Osteoblast (primary cell): ENCODE data around the gene CDH18. TPM values are rescaled to one million over a fixed set of nuclear protein-coding genes. Genes with fewer than 3 reads are reported as not detected.

Experiments
- DNase-seq: peaks from one replicate; pipeline ENCODE4 v3.0.0; 2011; ENCODE audit warnings: low spot score, mixed read lengths; ENCODE audit not compliant: insufficient read length; ENCODE audit errors: missing footprints
- H2AFZ ChIP-seq: 2 replicates; pipeline ENCODE4 v1.6.0; 2011; ENCODE audit warnings: mild to moderate bottlenecking, low read length
- H3K27ac ChIP-seq: 2 replicates; pipeline ENCODE4 v1.5.1; 2011; ENCODE audit warnings: mild to moderate bottlenecking, low read depth, low read length, moderate library complexity
- H3K27me3 ChIP-seq: 2 replicates; pipeline ENCODE4 v1.6.0; 2012; ENCODE audit warnings: mild to moderate bottlenecking, control low read depth, inconsistent platforms, low read length, moderate library complexity; ENCODE audit not compliant: insufficient read depth
- H3K36me3 ChIP-seq: 2 replicates; pipeline ENCODE4 v1.5.1; 2011; ENCODE audit warnings: mild to moderate bottlenecking, low read length, control low read depth, moderate library complexity; ENCODE audit not compliant: insufficient read depth
- H3K4me1 ChIP-seq: 2 replicates; pipeline ENCODE4 v1.5.1; 2011; ENCODE audit warnings: mild to moderate bottlenecking, low read length, control low read depth, moderate library complexity; ENCODE audit not compliant: insufficient read depth
- H3K4me2 ChIP-seq: 2 replicates; pipeline ENCODE4 v1.6.0; 2011; ENCODE audit warnings: mild to moderate bottlenecking, low read length; ENCODE audit not compliant: insufficient read depth
- H3K4me3 ChIP-seq: fragments of 200-600 bp; sonication (generic); 3 replicates; pipeline ENCODE4 v1.5.1; 2012; ENCODE audit warnings: mild to moderate bottlenecking, low read length, inconsistent platforms; ENCODE audit not compliant: insufficient read depth
- H3K79me2 ChIP-seq: 2 replicates; pipeline ENCODE4 v1.6.0; 2012; ENCODE audit warnings: mild to moderate bottlenecking, low read length, control low read depth, inconsistent platforms; ENCODE audit not compliant: insufficient read depth
- H3K9me3 ChIP-seq: 2 replicates; pipeline ENCODE4 v1.5.1; 2011; ENCODE audit warnings: low read depth, low read length, control low read depth
- H4K20me1 ChIP-seq: 2 replicates; pipeline ENCODE4 v1.6.0; 2012; ENCODE audit warnings: mild to moderate bottlenecking, low read length, control low read depth; ENCODE audit not compliant: insufficient read depth
- CTCF ChIP-seq: IDR thresholded peaks from 2 replicates; pipeline ENCODE4 v1.5.1; 2011; ENCODE audit warnings: mild to moderate bottlenecking, low read depth, low read length, moderate library complexity; ENCODE audit errors: extremely low read depth
- total RNA-seq: library from RNA; depleted of rRNA; stranded (reverse); fragments of >200 nt; gene quantifications from 2 replicates; pipeline ENCODE4 v1.2.3, GENCODE V29; 2012

CDH18 gene
- total RNA-seq, 1 donor = 0.36 TPM

- Histone ChIP-seq H3K4me1 (no peaks in the 10 kb centered on the region), H2AFZ (no peak overlapping the region), H3K4me2 (no peak overlapping the region), H3K27ac (no peak overlapping the region), H3K9me3 (peaks cover 7% of the 10 kb centered on the region), H4K20me1 (no peaks in the 10 kb centered on the region), H3K79me2 (no peaks in the 10 kb centered on the region), H3K36me3 (no peaks in the 10 kb centered on the region), H3K4me3 (no peak overlapping the region), H3K27me3 (no peaks in the 10 kb centered on the region)
- DNase-seq = no peak
- no peak for TF ChIP-seq CTCF
These were observed 121.9 kb downstream of the CDH18 start for GRCh38 chr5:19866090-19866450.

GRCh38 chr5:19865336-19866089 lies 122.5 kb downstream of the CDH18 start:
- Histone ChIP-seq H3K4me1 (no peaks in the 10 kb centered on the region), H3K36me3 (no peaks in the 10 kb centered on the region), H3K27me3 (no peaks in the 10 kb centered on the region), H4K20me1 (no peaks in the 10 kb centered on the region), H3K9me3 (peaks cover 5% of the 10 kb centered on the region), H3K4me3 (no peak overlapping the region), H3K27ac (no peak overlapping the region), H2AFZ (no peak overlapping the region), H3K79me2 (no peaks in the 10 kb centered on the region), H3K4me2 (no peak overlapping the region)
- TF ChIP-seq CTCF = no peak
- DNase-seq = no peak

- no peaks in the 10 kb centered on the region for H3K79me2 ChIP-seq
- H3K9me3 ChIP-seq = peaks cover 4% of the 10 kb centered on the region
- H2AFZ ChIP-seq = no peak overlapping the region
- no peaks in the 10 kb centered on the region for H3K27me3 ChIP-seq
- no peaks in the 10 kb centered on the region for H3K4me1 ChIP-seq
- no peak for TF ChIP-seq CTCF
- H3K4me3 ChIP-seq = no peak overlapping the region
- H3K36me3 ChIP-seq = no peaks in the 10 kb centered on the region
- H4K20me1 ChIP-seq = no peaks in the 10 kb centered on the region
- H3K4me2 ChIP-seq = no peak overlapping the region
- no peak overlapping the region for H3K27ac ChIP-seq
- no peak for DNase-seq
These were observed 125.3 kb downstream of the CDH18 start for GRCh38 chr5:19862711-19863110.

GRCh38 chr5:19859020-19859419 lies 129.0 kb downstream of the CDH18 start:
- H3K9me3 ChIP-seq = peaks cover 2% of the 10 kb centered on the region
- DNase-seq = no peak
- H3K36me3 ChIP-seq = no peaks in the 10 kb centered on the region
- no peak overlapping the region for H3K4me2 ChIP-seq
- no peaks in the 10 kb centered on the region for H3K79me2 ChIP-seq
- H3K4me1 ChIP-seq = no peaks in the 10 kb centered on the region
- no peak overlapping the region for H3K27ac ChIP-seq
- no peaks in the 10 kb centered on the region for H4K20me1 ChIP-seq
- no peak overlapping the region for H3K4me3 ChIP-seq
- no peaks in the 10 kb centered on the region for H3K27me3 ChIP-seq
- H2AFZ ChIP-seq = no peak overlapping the region
- TF ChIP-seq CTCF = no peak
